ENCODE measurements around the gene CTTN.

Gene CTTN

GRCh38 chr11:70397983-70398833 is at the start of gene CTTN:
Gene CTTN (plus strand): TSS chr11:70398529. CDS start chr11:70407298, 8,769 bp downstream.
- DNase-seq = peak; percentile 92

GRCh38 chr11:70348608-70349007 is 49.7 kb upstream of the CTTN start:
- DNase-seq = no peak

- DNase-seq = no peak
Measured at GRCh38 chr11:70351646-70352045, 46.7 kb upstream of the CTTN start.

GRCh38 chr11:70352100-70352499 is 46.2 kb upstream of the CTTN start:
- DNase-seq = no peak

GRCh38 chr11:70352601-70353000 is 45.7 kb upstream of the CTTN start:
- no peak for DNase-seq

- no peak for DNase-seq
Measured at GRCh38 chr11:70353329-70353728, 45.0 kb upstream of the CTTN start.

- no peak for DNase-seq
Measured at GRCh38 chr11:70353900-70354568, 44.3 kb upstream of the CTTN start.

GRCh38 chr11:70354629-70355028 is 43.7 kb upstream of the CTTN start:
- no peak for DNase-seq

- no peak for DNase-seq
Measured at GRCh38 chr11:70358753-70359152, 39.6 kb upstream of the CTTN start.

- no peak for DNase-seq
Measured at GRCh38 chr11:70359451-70360205, 38.7 kb upstream of the CTTN start.

GRCh38 chr11:70360211-70360610 is 38.1 kb upstream of the CTTN start:
- no peak for DNase-seq

- DNase-seq = no peak
Measured at GRCh38 chr11:70364178-70364577, 34.2 kb upstream of the CTTN start.

- DNase-seq = no peak
Measured at GRCh38 chr11:70364745-70365543, 33.4 kb upstream of the CTTN start.

GRCh38 chr11:70365544-70365927 is 32.8 kb upstream of the CTTN start:
- DNase-seq = no peak

GRCh38 chr11:70367071-70367470 is 31.3 kb upstream of the CTTN start:
- no peak for DNase-seq

- DNase-seq = no peak
Measured at GRCh38 chr11:70368961-70369360, 29.4 kb upstream of the CTTN start.

- DNase-seq = no peak
Measured at GRCh38 chr11:70371241-70371640, 27.1 kb upstream of the CTTN start.

- DNase-seq = no peak
Measured at GRCh38 chr11:70372076-70372475, 26.3 kb upstream of the CTTN start.

GRCh38 chr11:70376621-70377020 is 21.7 kb upstream of the CTTN start:
- no peak for DNase-seq

GRCh38 chr11:70377645-70378044 is 20.7 kb upstream of the CTTN start:
- no peak for DNase-seq

GRCh38 chr11:70378506-70379134 is 19.7 kb upstream of the CTTN start:
- DNase-seq = no peak

- DNase-seq = no peak
Measured at GRCh38 chr11:70381350-70381749, 17.0 kb upstream of the CTTN start.
